Measurements from ENCODE around the gene SIPA1L2. TPM values are rescaled to one million over a fixed set of nuclear protein-coding genes. Genes with fewer than 3 reads are reported as not detected.

SIPA1L2 gene
- total RNA-seq, 1 donor from 2014 or later = 3.0 TPM

GRCh38 chr1:232591344-232591743 is 38.6 kb downstream of the SIPA1L2 start:
- DNase-seq (ENCODE audit: low read depth in 2 of 2) = no peak

- DNase-seq (ENCODE audit: low read depth in 2 of 2) = no peak
Measured at GRCh38 chr1:232590744-232591082, 39.2 kb downstream of the SIPA1L2 start.

GRCh38 chr1:232589812-232590743 is 39.9 kb downstream of the SIPA1L2 start:
- peak in 1 of 2 donors; percentile 83 for DNase-seq (ENCODE audit: low read depth in 2 of 2)

GRCh38 chr1:232589111-232589811 is 40.7 kb downstream of the SIPA1L2 start:
- DNase-seq (ENCODE audit: low read depth in 2 of 2) = no peak

DNA sequence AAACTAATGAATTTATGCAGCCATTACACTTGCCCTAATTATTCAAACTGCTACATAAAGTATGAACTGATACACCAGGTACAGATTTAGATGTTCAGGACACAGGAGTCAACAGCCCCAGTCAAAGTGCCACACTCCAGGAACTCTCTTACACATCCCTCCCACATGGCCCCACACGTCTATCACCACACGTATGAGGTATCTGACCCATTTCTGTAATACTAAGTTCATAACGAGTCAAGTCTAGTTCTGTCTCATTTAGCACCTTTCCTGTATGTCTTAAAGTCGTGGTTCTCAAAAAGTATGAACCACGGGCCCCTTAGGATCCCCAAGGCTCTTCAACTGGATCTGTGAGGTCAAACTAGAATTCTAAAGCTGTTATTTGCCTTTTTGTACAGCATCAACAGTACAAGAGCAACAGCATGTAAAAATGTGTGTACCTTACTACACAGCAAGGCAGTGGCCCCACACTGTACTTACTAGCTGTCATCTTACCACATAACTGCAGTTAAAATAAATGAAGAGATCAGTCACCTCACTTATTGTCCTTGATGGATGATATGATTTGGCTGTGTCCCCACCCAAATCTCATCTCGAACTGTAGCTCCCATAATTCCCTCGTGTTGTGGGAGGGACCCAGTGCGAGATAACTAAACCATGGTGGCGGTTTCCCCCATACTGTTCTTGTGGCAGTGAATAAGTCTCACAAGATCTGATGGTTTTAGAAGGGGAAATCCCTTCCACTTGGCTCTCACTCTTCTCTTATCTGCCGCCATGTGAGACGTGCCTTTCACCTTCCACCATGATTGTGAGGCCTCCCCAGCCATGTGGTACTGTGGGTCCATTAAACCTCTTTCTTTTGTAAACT is 42.6 kb downstream of the SIPA1L2 start:
- no peak for DNase-seq (ENCODE audit: low read depth in 2 of 2)

GRCh38 chr1:232586679-232587078 is 43.3 kb downstream of the SIPA1L2 start:
- DNase-seq (ENCODE audit: low read depth in 2 of 2) = peak in 1 of 2 donors; percentile 46

DNA sequence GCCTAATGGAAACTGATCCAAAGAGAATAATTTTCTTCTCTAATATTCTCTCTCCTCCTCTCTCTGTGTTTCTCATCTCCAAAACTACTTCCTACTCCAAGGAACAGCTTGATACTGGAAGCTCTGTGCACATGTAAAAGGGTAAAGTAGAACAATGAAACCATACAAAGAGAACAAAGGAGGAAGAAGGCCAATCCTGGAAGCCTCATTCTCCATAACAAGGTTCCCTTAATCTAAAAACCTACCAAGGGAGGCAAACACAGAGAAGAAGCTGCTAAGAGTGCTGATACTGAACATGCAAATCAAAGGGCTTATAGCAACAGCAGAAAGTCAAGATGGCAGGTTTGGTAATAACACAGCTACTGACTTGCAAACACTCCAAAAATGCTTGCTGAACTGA is 44.4 kb downstream of the SIPA1L2 start:
- no peak for DNase-seq (ENCODE audit: low read depth in 2 of 2)

GRCh38 chr1:232581932-232582331 is 48.0 kb downstream of the SIPA1L2 start:
- DNase-seq (ENCODE audit: low read depth in 2 of 2) = no peak

Other genes starting within 250 kb of the SIPA1L2 start
- gene MAP10, start 175.3 kb upstream of the SIPA1L2 start, total RNA-seq = 0.44 and 0.60 TPM in 2 replicates